ENCODE data around the gene PSMA8. TPM values are rescaled to one million over a fixed set of nuclear protein-coding genes. Genes with fewer than 3 reads are reported as not detected.
"Not testable (repeated sequence)": the region's sequence is repeated elsewhere in the genome, so short reads cannot be mapped to it uniquely, and the experiment has no call there.

Gene PSMA8
- total and polyA plus RNA-seq, 10 donors = 0.34 to 1.4 (median 0.77) TPM; not detected in 3

GRCh38 chr18:26228562-26229260 is 95.0 kb downstream of the PSMA8 start:
- 77 to 90% (median 87%) methylated on average over 6 of the region's 6 CpGs for WGBS, 5 donors
- no peak for DNase-seq

GRCh38 chr18:26230497-26230896 is 96.8 kb downstream of the PSMA8 start:
- TF ChIP-seq POLR2AphosphoS5 (IDR thresholded peaks at IDR 0.05) (no peak), POLR2A (IDR thresholded peaks at IDR 0.05) (no peak), CTCF (IDR thresholded peaks at IDR 0.05 in 8 of 11, conservative IDR thresholded peaks at IDR 0.05 in 3 of 11) (no peak)
- H3K36me3 ChIP-seq = no peaks in the 10 kb centered on the region
- no peak overlapping the region for H3K4me3 ChIP-seq
- no peaks in the 10 kb centered on the region for H3K27me3 ChIP-seq (replicated peaks in 1 of 7)
- peaks cover 10 to 34% (median 32%) of the 10 kb centered on the region in 6 donors for H3K4me1 ChIP-seq
- H3K9me3 ChIP-seq = no peaks in the 10 kb centered on the region
- DNase-seq = no peak
- 89 to 96% (median 95%) methylated on average over 8 of the region's 8 CpGs for WGBS, 5 donors
- no peak overlapping the region for H3K27ac ChIP-seq
- intact Hi-C loops (cut with DNase I; ENCODE audit: low total_unique reads) = no loop called here

More at GRCh38 chr18:26228562-26229260, 95.0 kb downstream of the PSMA8 start:
- Histone ChIP-seq H3K27me3 (replicated peaks in 1 of 7) (no peaks in the 10 kb centered on the region), H3K9me3 (no peaks in the 10 kb centered on the region), H3K36me3 (no peaks in the 10 kb centered on the region), H3K4me3 (peak overlapping the region in 1 of 8 donors; percentile 95), H3K4me1 (peaks cover 10 to 38% (median 32%) of the 10 kb centered on the region in 6 donors), H3K27ac (no peak overlapping the region)
- intact Hi-C loops (cut with DNase I; ENCODE audit: low total_unique reads) = no loop called here
- TF ChIP-seq POLR2AphosphoS5 (IDR thresholded peaks at IDR 0.05) = no peak
- TF ChIP-seq POLR2A (IDR thresholded peaks at IDR 0.05) = no peak
- TF ChIP-seq CTCF (IDR thresholded peaks at IDR 0.05 in 8 of 11, conservative IDR thresholded peaks at IDR 0.05 in 3 of 11) = no peak

DNA sequence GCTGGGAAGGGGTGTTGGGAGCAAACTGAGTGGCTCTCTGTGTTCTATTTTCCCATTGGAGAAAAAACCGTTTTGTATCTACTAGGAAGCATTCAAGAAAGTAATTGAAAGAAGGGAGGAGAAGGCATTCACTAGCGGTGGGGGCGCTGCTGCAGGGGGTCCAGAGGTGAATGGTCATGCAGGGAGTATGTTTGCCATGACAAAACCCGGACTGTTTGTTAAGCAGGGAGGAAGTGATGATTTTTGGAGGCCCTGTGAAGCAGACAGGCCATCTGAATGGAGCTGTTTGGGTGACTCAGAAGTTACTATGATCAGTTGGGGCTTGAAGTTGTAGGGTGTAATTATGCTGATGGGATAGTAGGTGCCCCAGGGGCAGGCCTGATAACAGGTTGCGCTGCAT is 99.5 kb downstream of the PSMA8 start:
- H3K36me3 ChIP-seq = no peaks in the 10 kb centered on the region
- no peak for TF ChIP-seq POLR2A (IDR thresholded peaks at IDR 0.05)
- no peak for TF ChIP-seq CTCF (IDR thresholded peaks at IDR 0.05 in 8 of 11, conservative IDR thresholded peaks at IDR 0.05 in 3 of 11)
- no peak for TF ChIP-seq POLR2AphosphoS5 (IDR thresholded peaks at IDR 0.05)
- no peak overlapping the region for H3K4me3 ChIP-seq
- H3K9me3 ChIP-seq = peaks cover 0 to under 1% (median 0%) of the 10 kb centered on the region in 8 donors
- no peak overlapping the region for H3K27ac ChIP-seq
- DNase-seq = no peak
- no peaks in the 10 kb centered on the region for H3K27me3 ChIP-seq (replicated peaks in 1 of 7)
- WGBS, 5 donors = 71 to 88% (median 86%) methylated on average over 5 of the region's 5 CpGs
- intact Hi-C loops (cut with DNase I; ENCODE audit: low total_unique reads) = no loop called here
- peaks cover under 1 to 13% (median 10%) of the 10 kb centered on the region in 6 donors for H3K4me1 ChIP-seq

DNA sequence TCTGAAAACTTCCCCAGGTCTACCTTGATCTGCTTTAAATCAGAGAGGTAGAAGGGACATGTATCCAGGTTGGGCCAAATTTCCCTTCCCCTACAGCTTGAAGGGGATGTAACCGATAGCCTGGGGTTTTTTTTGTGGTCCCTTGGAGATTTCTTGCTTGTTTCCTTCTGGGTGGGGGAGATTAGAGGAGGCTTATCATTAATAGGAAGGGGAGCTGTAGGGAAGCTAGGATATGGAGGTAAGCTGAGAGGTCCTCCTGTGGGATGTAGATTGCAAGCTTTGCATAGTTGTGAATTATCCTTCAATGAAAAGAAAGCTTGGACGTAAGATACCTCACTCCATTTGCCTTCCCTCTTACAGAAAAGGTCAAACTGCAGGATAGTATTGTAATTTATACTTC is 103.7 kb downstream of the PSMA8 start:
- H3K36me3 ChIP-seq; H3K27me3 ChIP-seq (replicated peaks in 1 of 7); DNase-seq; intact Hi-C loops (cut with DNase I; ENCODE audit: low total_unique reads); H3K27ac ChIP-seq; H3K4me1 ChIP-seq; H3K4me3 ChIP-seq: not testable (repeated sequence)
- peaks cover 0 to 23% (median 11%) of the 10 kb centered on the region in 8 donors for H3K9me3 ChIP-seq
- WGBS, 5 donors = 85 to 94% (median 91%) methylated on average over 2 of the region's 2 CpGs

DNA sequence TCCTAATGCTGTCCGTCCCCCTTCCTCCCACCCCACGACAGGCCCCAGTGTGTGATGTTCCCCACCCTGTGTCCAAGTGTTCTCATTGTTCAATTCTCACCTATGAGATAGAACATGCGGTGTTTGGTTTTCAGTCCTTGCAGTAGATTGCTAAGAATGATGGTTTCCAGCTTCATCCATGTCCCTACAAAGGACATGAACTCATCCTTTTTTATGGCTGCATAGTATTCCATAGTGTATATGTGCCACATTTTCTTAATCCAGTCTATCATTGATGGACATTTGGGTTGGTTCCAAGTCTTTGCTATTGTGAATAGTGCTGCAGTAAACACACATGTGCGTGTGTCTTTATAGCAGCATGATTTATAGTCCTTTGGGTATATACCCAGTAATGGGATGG is 105.0 kb downstream of the PSMA8 start:
- DNase-seq; H3K36me3 ChIP-seq; H3K4me1 ChIP-seq; H3K4me3 ChIP-seq; H3K27ac ChIP-seq; intact Hi-C loops (cut with DNase I; ENCODE audit: low total_unique reads); H3K27me3 ChIP-seq (replicated peaks in 1 of 7): not testable (repeated sequence)
- H3K9me3 ChIP-seq = peaks cover 0 to 37% (median 25%) of the 10 kb centered on the region in 8 donors
- WGBS, 5 donors = 92 to 98% (median 95%) methylated on average over 4 of the region's 4 CpGs

GRCh38 chr18:26242392-26242791 is 108.7 kb downstream of the PSMA8 start:
- H3K4me1 ChIP-seq; H3K36me3 ChIP-seq; intact Hi-C loops (cut with DNase I; ENCODE audit: low total_unique reads); DNase-seq; H3K27ac ChIP-seq; H3K4me3 ChIP-seq; H3K27me3 ChIP-seq (replicated peaks in 1 of 7): not testable (repeated sequence)
- peaks cover 0 to 59% (median 43%) of the 10 kb centered on the region in 8 donors for H3K9me3 ChIP-seq
- whole genome bisulfite sequencing, 5 donors = 86 to 97% (median 90%) methylated on average over 3 to 4 of the region's 4 CpGs
